ENCODE data around the gene C2CD3. TPM values are rescaled to one million over a fixed set of nuclear protein-coding genes. Genes with fewer than 3 reads are reported as not detected.
"Not testable (repeated sequence)": the region's sequence is repeated elsewhere in the genome, so short reads cannot be mapped to it uniquely, and the experiment has no call there.

Gene C2CD3
- total RNA-seq, 1 donor from 2014 or later: 12.2 TPM

GRCh38 chr11:74138021-74138420 is 32.8 kb downstream of the C2CD3 start:
- DNase-seq (ENCODE audit: low read depth): no peak
- Histone ChIP-seq H3K4me3 (ENCODE audit: low read depth, low read length) (no peak overlapping the region), H3K36me3 (ENCODE audit: control insufficient read depth, insufficient read depth, low read length) (no peaks in the 10 kb centered on the region), H3K27me3 (ENCODE audit: control insufficient read depth, insufficient read depth, low read length) (no peaks in the 10 kb centered on the region)
- TF ChIP-seq, protein P1, sequence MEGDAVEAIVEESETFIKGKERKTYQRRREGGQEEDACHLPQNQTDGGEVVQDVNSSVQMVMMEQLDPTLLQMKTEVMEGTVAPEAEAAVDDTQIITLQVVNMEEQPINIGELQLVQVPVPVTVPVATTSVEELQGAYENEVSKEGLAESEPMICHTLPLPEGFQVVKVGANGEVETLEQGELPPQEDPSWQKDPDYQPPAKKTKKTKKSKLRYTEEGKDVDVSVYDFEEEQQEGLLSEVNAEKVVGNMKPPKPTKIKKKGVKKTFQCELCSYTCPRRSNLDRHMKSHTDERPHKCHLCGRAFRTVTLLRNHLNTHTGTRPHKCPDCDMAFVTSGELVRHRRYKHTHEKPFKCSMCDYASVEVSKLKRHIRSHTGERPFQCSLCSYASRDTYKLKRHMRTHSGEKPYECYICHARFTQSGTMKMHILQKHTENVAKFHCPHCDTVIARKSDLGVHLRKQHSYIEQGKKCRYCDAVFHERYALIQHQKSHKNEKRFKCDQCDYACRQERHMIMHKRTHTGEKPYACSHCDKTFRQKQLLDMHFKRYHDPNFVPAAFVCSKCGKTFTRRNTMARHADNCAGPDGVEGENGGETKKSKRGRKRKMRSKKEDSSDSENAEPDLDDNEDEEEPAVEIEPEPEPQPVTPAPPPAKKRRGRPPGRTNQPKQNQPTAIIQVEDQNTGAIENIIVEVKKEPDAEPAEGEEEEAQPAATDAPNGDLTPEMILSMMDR (IDR thresholded peaks at IDR 0.05; ENCODE audit: insufficient read depth, low read length, poor library complexity, severe bottlenecking): no peak

- H3K36me3 ChIP-seq (ENCODE audit: control insufficient read depth, insufficient read depth, low read length): no peaks in the 10 kb centered on the region
- no peak for DNase-seq (ENCODE audit: low read depth)
- no peaks in the 10 kb centered on the region for H3K27me3 ChIP-seq (ENCODE audit: control insufficient read depth, insufficient read depth, low read length)
Measured at GRCh38 chr11:74135127-74135840, 35.5 kb downstream of the C2CD3 start.

GRCh38 chr11:74134661-74135060 is 36.1 kb downstream of the C2CD3 start:
- H3K27me3 ChIP-seq (ENCODE audit: control insufficient read depth, insufficient read depth, low read length): no peaks in the 10 kb centered on the region
- no peak for DNase-seq (ENCODE audit: low read depth)
- no peak overlapping the region for H3K4me3 ChIP-seq (ENCODE audit: low read depth, low read length)
- TF ChIP-seq, protein P1 (IDR thresholded peaks at IDR 0.05; ENCODE audit: insufficient read depth, low read length, poor library complexity, severe bottlenecking): no peak
- H3K36me3 ChIP-seq (ENCODE audit: control insufficient read depth, insufficient read depth, low read length): no peaks in the 10 kb centered on the region

More at GRCh38 chr11:74135127-74135840, 35.5 kb downstream of the C2CD3 start:
- TF ChIP-seq, protein P1 (IDR thresholded peaks at IDR 0.05; ENCODE audit: insufficient read depth, low read length, poor library complexity, severe bottlenecking): no peak
- H3K4me3 ChIP-seq (ENCODE audit: low read depth, low read length): no peak overlapping the region

- Histone ChIP-seq H3K4me3 (ENCODE audit: low read depth, low read length) (no peak overlapping the region), H3K27me3 (ENCODE audit: control insufficient read depth, insufficient read depth, low read length) (no peaks in the 10 kb centered on the region), H3K36me3 (ENCODE audit: control insufficient read depth, insufficient read depth, low read length) (no peaks in the 10 kb centered on the region)
- no peak for DNase-seq (ENCODE audit: low read depth)
- TF ChIP-seq, protein P1 (IDR thresholded peaks at IDR 0.05; ENCODE audit: insufficient read depth, low read length, poor library complexity, severe bottlenecking): no peak
Measured at GRCh38 chr11:74133436-74133835, 37.4 kb downstream of the C2CD3 start.

GRCh38 chr11:74132833-74133232 is 38.0 kb downstream of the C2CD3 start:
- Histone ChIP-seq H3K4me3 (ENCODE audit: low read depth, low read length) (no peak overlapping the region), H3K27me3 (ENCODE audit: control insufficient read depth, insufficient read depth, low read length) (no peaks in the 10 kb centered on the region), H3K36me3 (ENCODE audit: control insufficient read depth, insufficient read depth, low read length) (no peaks in the 10 kb centered on the region)
- no peak for DNase-seq (ENCODE audit: low read depth)
- TF ChIP-seq, protein P1 (IDR thresholded peaks at IDR 0.05; ENCODE audit: insufficient read depth, low read length, poor library complexity, severe bottlenecking): no peak

- H3K27me3 ChIP-seq (ENCODE audit: control insufficient read depth, insufficient read depth, low read length); DNase-seq (ENCODE audit: low read depth); H3K36me3 ChIP-seq (ENCODE audit: control insufficient read depth, insufficient read depth, low read length); H3K4me3 ChIP-seq (ENCODE audit: low read depth, low read length): not testable (repeated sequence)
Measured at GRCh38 chr11:74129121-74129520, 41.7 kb downstream of the C2CD3 start.
